ENCODE data around the gene LACRT.

Gene LACRT

DNA sequence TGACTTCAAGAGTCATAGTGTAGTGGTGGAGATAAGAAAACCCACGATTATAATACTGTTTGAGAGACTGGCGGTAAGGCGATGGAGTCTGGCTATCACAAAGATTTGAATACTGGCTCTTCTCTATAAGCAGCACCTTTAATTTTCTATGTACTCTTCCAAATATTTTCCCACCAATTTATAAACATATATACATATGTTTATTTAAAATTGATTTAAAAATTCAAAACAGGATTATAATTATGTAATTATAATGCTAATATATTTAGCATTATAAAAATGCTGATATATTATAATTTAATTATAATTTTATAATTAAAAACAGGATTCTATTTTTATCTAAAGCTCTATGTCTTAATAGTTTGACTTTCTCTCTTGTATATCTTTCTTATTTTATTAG, 28.9 kb upstream of the LACRT start:
- TF ChIP-seq, protein P1, sequence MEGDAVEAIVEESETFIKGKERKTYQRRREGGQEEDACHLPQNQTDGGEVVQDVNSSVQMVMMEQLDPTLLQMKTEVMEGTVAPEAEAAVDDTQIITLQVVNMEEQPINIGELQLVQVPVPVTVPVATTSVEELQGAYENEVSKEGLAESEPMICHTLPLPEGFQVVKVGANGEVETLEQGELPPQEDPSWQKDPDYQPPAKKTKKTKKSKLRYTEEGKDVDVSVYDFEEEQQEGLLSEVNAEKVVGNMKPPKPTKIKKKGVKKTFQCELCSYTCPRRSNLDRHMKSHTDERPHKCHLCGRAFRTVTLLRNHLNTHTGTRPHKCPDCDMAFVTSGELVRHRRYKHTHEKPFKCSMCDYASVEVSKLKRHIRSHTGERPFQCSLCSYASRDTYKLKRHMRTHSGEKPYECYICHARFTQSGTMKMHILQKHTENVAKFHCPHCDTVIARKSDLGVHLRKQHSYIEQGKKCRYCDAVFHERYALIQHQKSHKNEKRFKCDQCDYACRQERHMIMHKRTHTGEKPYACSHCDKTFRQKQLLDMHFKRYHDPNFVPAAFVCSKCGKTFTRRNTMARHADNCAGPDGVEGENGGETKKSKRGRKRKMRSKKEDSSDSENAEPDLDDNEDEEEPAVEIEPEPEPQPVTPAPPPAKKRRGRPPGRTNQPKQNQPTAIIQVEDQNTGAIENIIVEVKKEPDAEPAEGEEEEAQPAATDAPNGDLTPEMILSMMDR (conservative IDR thresholded peaks at IDR 0.05) = no peak
- no peak overlapping the region for H3K27ac ChIP-seq

DNA sequence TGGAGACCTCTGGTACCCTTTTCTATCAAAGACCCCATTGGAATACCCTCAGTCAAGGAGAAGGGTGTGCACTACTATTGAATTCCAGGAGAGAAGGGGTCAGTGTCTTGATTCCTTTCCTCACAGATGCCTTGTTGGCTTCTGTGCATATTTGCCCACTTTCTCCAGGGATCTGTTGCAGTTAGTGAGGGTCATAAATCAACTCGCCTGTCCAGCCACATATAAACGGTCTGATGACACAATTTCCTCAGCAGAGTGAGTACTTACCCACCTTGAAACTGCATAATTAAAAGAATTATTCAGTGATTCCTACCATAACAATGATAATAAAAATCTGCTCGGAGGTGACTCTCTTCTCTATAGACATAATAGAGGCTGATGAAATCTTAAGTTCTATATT, 27.3 kb upstream of the LACRT start:
- TF ChIP-seq, protein P1 (conservative IDR thresholded peaks at IDR 0.05) = no peak
- H3K27ac ChIP-seq = no peak overlapping the region

DNA sequence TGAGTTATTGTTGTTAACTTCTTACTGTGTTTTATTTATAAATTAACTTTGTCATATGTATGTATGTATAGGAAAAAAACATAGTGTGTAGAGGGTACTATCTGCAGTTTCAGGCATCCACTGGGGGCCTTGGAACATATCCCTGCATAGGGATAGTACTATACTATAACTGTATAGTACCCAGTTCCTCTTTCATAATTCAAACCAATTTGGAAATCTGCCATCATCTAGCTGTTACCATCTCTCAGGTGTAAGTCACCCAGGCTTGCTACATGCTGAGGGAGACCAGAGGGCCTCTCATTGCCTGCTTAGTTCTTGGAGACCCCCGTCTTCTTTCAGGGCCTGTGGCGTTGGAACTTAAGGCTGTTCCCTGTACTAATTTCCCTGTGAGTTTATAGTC, 26.4 kb upstream of the LACRT start:
- TF ChIP-seq, protein P1 (conservative IDR thresholded peaks at IDR 0.05) = no peak
- no peak overlapping the region for H3K27ac ChIP-seq

DNA sequence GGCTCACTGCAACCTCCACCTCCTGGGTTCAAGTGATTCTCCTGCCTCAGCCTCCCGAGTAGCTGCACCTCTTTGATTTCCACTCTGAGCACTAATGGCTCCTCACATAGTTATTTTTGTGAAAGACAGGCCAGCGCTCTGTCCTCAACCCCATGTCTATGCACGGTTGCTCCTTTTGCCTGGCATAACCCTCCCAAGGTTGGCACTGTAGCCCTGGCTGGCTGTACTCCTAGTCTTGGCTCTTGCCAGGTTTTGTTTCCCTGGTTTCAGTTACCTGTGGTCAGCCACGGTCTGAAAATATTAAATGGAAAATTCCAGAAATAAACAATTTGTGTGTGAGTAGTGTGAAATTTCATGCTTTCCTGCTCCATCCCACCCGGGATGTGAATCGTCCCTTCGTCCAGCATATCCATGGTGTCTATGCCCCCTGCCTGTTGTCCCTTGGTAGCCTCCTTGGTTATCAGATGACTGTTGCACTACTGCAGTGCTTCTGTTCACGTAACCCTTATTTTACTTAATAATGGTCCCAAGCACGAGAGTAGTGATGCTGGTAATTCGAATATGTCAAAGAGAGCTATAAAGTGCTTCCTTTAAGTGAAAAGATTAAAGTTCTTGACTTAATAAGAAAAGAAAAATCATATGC, 25.7 kb upstream of the LACRT start:
- H3K27ac ChIP-seq = no peak overlapping the region
- TF ChIP-seq, protein P1 (conservative IDR thresholded peaks at IDR 0.05) = no peak

DNA sequence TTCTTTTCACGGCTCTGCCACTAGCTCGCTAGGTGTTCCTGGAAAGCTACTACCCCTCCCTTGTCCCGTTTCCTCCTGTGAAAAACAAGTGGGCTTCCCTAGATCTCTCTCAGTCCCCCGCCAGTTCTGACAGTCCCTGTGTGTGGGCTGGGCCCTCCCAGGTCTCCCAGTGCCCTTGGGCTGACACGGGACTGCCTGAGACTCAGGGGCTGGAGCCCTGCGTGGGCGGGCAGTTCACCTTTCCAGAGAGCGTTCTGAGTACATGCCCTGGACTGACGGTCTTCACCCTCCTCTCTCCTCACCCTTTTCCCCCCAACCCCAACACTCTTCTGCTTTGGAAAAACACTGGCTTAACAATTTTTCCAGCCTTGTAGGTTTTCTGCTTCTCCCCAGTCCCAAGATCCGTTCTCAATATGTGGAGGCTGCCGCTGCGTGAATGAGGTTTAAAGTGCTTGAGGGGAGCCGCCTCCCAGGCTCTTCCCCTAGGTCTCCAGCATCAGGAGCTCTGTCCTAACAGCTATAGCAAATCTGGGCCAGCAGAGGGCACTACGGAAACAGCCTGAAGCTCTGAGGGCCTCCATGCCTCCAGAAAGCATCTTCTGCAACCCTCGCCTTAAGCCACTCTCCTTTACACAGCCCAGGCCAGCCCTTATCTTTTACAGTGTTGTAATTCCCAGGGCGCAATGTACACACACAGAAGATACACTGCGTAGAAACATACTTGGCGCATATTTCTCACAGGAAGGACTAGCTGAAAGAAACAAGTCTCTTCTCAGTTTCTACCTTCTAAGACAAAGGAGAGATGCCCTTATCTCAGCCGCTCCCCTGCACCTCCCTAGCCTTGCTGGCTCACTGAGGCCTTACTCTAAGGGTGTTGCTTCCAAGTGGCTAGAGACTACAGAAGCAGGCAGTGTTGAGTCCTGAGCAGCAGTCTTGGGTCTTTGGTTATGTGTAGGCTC, 23.9 kb upstream of the LACRT start:
- no peak overlapping the region for H3K27ac ChIP-seq
- TF ChIP-seq, protein P1 (conservative IDR thresholded peaks at IDR 0.05) = peak; percentile 61

DNA sequence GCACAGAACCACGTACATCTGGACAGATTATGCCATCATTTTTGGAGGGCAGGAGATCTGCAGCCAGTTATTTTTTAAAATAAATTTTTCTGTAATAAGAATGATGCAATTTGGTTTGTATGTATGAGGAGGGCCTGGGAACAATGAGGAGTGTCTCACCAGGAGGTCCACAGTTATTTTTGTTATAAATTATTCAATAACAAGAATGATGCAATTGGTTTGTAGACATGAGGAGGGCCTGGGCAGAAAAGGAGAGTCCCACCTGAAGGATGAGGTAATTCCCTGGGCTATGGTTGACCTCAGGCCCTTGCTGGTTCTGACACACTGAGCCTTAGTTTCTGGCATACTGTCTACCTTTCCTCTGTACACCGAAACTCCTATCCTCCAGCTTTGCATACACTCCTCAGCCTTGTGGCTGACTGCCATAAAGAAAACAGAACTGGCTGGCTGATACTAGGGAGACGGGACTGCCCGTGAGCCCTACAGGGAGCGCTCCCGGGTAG, 22.5 kb upstream of the LACRT start:
- H3K27ac ChIP-seq = no peak overlapping the region
- TF ChIP-seq, protein P1 (conservative IDR thresholded peaks at IDR 0.05) = no peak

DNA sequence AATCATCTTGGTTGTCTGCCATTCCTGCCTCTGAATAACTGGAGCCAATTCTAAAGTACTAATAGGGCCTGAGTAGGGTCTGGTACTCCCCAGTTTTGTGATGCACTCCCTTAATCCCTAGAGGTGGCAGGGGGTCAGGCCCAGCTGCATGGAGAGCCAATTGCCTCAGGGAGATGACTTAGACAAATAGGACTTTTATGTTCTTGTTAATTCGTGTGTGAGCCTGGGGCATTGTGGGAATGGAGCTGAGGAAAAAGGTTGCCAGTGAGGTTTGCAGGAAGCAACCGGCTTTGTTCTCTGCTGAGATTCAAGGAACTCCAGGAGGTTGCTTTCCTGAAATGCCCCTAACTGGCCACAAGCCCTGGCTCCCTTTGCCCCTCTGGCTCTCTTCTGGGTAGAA, 20.2 kb upstream of the LACRT start:
- TF ChIP-seq, protein P1 (conservative IDR thresholded peaks at IDR 0.05) = no peak
- H3K27ac ChIP-seq = no peak overlapping the region
